GM18870 (cell line): ENCODE measurements around the gene BMPR1A.

Experiments used
- ATAC-seq: cut with Tn5 transposase; IDR thresholded peaks from one replicate; pipeline ENCODE4 v1.9.1; 2021; ENCODE audit warnings: moderate library complexity; ENCODE audit not compliant: unreplicated experiment

BMPR1A gene

GRCh38 chr10:86759073-86759672 is 2.8 kb downstream of the BMPR1A start:
- no peak for ATAC-seq

GRCh38 chr10:86763404-86763803 is 7.0 kb downstream of the BMPR1A start:
- ATAC-seq, result no peak

GRCh38 chr10:86765548-86765947 is 9.1 kb downstream of the BMPR1A start:
- no peak for ATAC-seq

- no peak for ATAC-seq
These were observed 12.1 kb downstream of the BMPR1A start for GRCh38 chr10:86768412-86769062.

GRCh38 chr10:86769991-86770390 is 13.6 kb downstream of the BMPR1A start:
- no peak for ATAC-seq

GRCh38 chr10:86770412-86770960 is 14.1 kb downstream of the BMPR1A start:
- ATAC-seq, result no peak

- ATAC-seq, result no peak
These were observed 17.1 kb downstream of the BMPR1A start for GRCh38 chr10:86773498-86773897.

GRCh38 chr10:86775056-86775869 is 18.8 kb downstream of the BMPR1A start:
- peak; percentile 78 for ATAC-seq

GRCh38 chr10:86775870-86776180 is 19.4 kb downstream of the BMPR1A start:
- ATAC-seq, result no peak

GRCh38 chr10:86779220-86780017 is 23.0 kb downstream of the BMPR1A start:
- ATAC-seq, result no peak

GRCh38 chr10:86782701-86783418 is 26.4 kb downstream of the BMPR1A start:
- peak; percentile 72 for ATAC-seq

GRCh38 chr10:86785037-86785436 is 28.6 kb downstream of the BMPR1A start:
- no peak for ATAC-seq

GRCh38 chr10:86785968-86786367 is 29.5 kb downstream of the BMPR1A start:
- ATAC-seq, result no peak

- no peak for ATAC-seq
These were observed 29.9 kb downstream of the BMPR1A start for GRCh38 chr10:86786368-86786767.

- no peak for ATAC-seq
These were observed 34.0 kb downstream of the BMPR1A start for GRCh38 chr10:86790394-86790793.

GRCh38 chr10:86792461-86793167 is 36.2 kb downstream of the BMPR1A start:
- no peak for ATAC-seq

GRCh38 chr10:86793696-86794095 is 37.3 kb downstream of the BMPR1A start:
- ATAC-seq, result no peak

GRCh38 chr10:86795353-86795752 is 38.9 kb downstream of the BMPR1A start:
- ATAC-seq, result no peak

GRCh38 chr10:86798025-86798424 is 41.6 kb downstream of the BMPR1A start:
- ATAC-seq, result no peak

GRCh38 chr10:86798611-86799010 is 42.2 kb downstream of the BMPR1A start:
- peak; percentile 81 for ATAC-seq
